GM18499 (cell line): Measurements from ENCODE around the gene RNF144A.

ENCODE experiments used
- ATAC-seq: cut with Tn5 transposase; IDR thresholded peaks from one replicate; pipeline ENCODE4 v1.9.1; 2021; ENCODE audit warnings: moderate number of reproducible peaks; ENCODE audit not compliant: insufficient read depth, unreplicated experiment

Gene RNF144A

GRCh38 chr2:7016601-7017211 is 99.5 kb downstream of the RNF144A start:
- ATAC-seq, result no peak

GRCh38 chr2:7017671-7018281 is 100.6 kb downstream of the RNF144A start:
- ATAC-seq, result no peak

- no peak for ATAC-seq
Observed at GRCh38 chr2:7018282-7018701, 101.1 kb downstream of the RNF144A start.

GRCh38 chr2:7018767-7019166 is 101.6 kb downstream of the RNF144A start:
- ATAC-seq, result no peak

- ATAC-seq, result no peak
Observed at GRCh38 chr2:7019191-7019590, 102.0 kb downstream of the RNF144A start.

- no peak for ATAC-seq
Observed at GRCh38 chr2:7020059-7020458, 102.8 kb downstream of the RNF144A start.

- ATAC-seq, result no peak
Observed at GRCh38 chr2:7020468-7020867, 103.3 kb downstream of the RNF144A start.

- no peak for ATAC-seq
Observed at GRCh38 chr2:7020939-7021470, 103.8 kb downstream of the RNF144A start.

GRCh38 chr2:7022492-7023385 is 105.5 kb downstream of the RNF144A start:
- ATAC-seq, result no peak

- no peak for ATAC-seq
Observed at GRCh38 chr2:7023542-7023941, 106.3 kb downstream of the RNF144A start.

GRCh38 chr2:7024261-7024660 is 107.0 kb downstream of the RNF144A start:
- ATAC-seq, result no peak

- no peak for ATAC-seq
Observed at GRCh38 chr2:7025082-7025481, 107.9 kb downstream of the RNF144A start.

GRCh38 chr2:7026742-7027141 is 109.5 kb downstream of the RNF144A start:
- no peak for ATAC-seq

- ATAC-seq, result no peak
Observed at GRCh38 chr2:7027411-7027810, 110.2 kb downstream of the RNF144A start.

- no peak for ATAC-seq
Observed at GRCh38 chr2:7027956-7028655, 110.9 kb downstream of the RNF144A start.

GRCh38 chr2:7028846-7029245 is 111.6 kb downstream of the RNF144A start:
- no peak for ATAC-seq

- ATAC-seq, result no peak
Observed at GRCh38 chr2:7029291-7030059, 112.3 kb downstream of the RNF144A start.

GRCh38 chr2:7030810-7031209 is 113.6 kb downstream of the RNF144A start:
- ATAC-seq, result no peak

- no peak for ATAC-seq
Observed at GRCh38 chr2:7031547-7032245, 114.5 kb downstream of the RNF144A start.
